Loucy (cell line): ENCODE results near the gene IL18R1.
A peak's percentile ranks its signal among the peaks of the same experiment; 100 is the strongest.

Experiments used
- H2AFZ ChIP-seq: fragments of 200-600 bp; sonication (generic); 2 replicates; pipeline ENCODE4 v1.6.0; 2016; ENCODE audit warnings: antibody characterized with exemption, mild to moderate bottlenecking, low read length, moderate library complexity
- H3F3A ChIP-seq: fragments of 200-600 bp; 2 replicates; pipeline ENCODE4 v1.6.0; 2016; ENCODE audit warnings: antibody characterized with exemption, low read depth, mild to moderate bottlenecking
- H3K27me3 ChIP-seq: fragments of 200-600 bp; sonication (generic); 2 replicates; pipeline ENCODE4 v1.6.1; 2014; ENCODE audit warnings: low read length, mild to moderate bottlenecking; ENCODE audit not compliant: insufficient read depth, poor library complexity, severe bottlenecking
- H3K36me3 ChIP-seq: fragments of 200-600 bp; sonication (generic); 2 replicates; pipeline ENCODE4 v1.6.1; 2016; ENCODE audit warnings: low read length; ENCODE audit not compliant: insufficient read depth
- H3K4me1 ChIP-seq: fragments of 200-600 bp; sonication (generic); 2 replicates; pipeline ENCODE4 v1.5.1; 2014; ENCODE audit warnings: low read length, mild to moderate bottlenecking; ENCODE audit not compliant: insufficient read depth, poor library complexity, severe bottlenecking
- H3K4me2 ChIP-seq: fragments of 200-600 bp; sonication (generic); 2 replicates; pipeline ENCODE4 v1.6.0; 2014; ENCODE audit warnings: antibody characterized with exemption, low read length, low read depth, mild to moderate bottlenecking; ENCODE audit not compliant: poor library complexity, severe bottlenecking
- H3K4me3 ChIP-seq: fragments of 200-600 bp; sonication (generic); 2 replicates; pipeline ENCODE4 v1.5.1; 2014; ENCODE audit warnings: low read length, mild to moderate bottlenecking, mixed read lengths; ENCODE audit not compliant: poor library complexity, severe bottlenecking
- H3K79me2 ChIP-seq: fragments of 200-600 bp; sonication (generic); 2 replicates; pipeline ENCODE4 v1.6.1; 2014; ENCODE audit warnings: low read length; ENCODE audit not compliant: insufficient read depth
- H3K9ac ChIP-seq: fragments of 200-600 bp; sonication (generic); 2 replicates; pipeline ENCODE4 v1.6.0; 2014; ENCODE audit warnings: mild to moderate bottlenecking, low read depth, low read length, moderate library complexity; ENCODE audit not compliant: poor library complexity, severe bottlenecking
- H3K9me2 ChIP-seq: fragments of 200-600 bp; sonication (generic); replicated peaks from 2 replicates; pipeline ENCODE4 v1.6.1; 2016; ENCODE audit warnings: low read depth, low read length, mixed read lengths
- H3K9me3 ChIP-seq: fragments of 200-600 bp; sonication (generic); 2 replicates; pipeline ENCODE4 v1.6.1; 2014; ENCODE audit warnings: mild to moderate bottlenecking, antibody characterized with exemption, low read length, low read depth; ENCODE audit not compliant: insufficient read depth
- H4K20me1 ChIP-seq: fragments of 200-600 bp; sonication (generic); 2 replicates; pipeline ENCODE4 v1.6.0; 2014; ENCODE audit warnings: antibody characterized with exemption, low read length, mild to moderate bottlenecking; ENCODE audit not compliant: insufficient read depth, poor library complexity, severe bottlenecking
- EZH2phosphoT487 ChIP-seq: fragments of 200-600 bp; IDR thresholded peaks from 2 replicates; pipeline ENCODE4 v1.6.1; 2018; ENCODE audit warnings: antibody characterized with exemption, mild to moderate bottlenecking, moderate library complexity, borderline replicate concordance
- TF ChIP-seq, protein P1 (sequence below): fragments of 200-600 bp; sonication (generic); conservative IDR thresholded peaks from 2 replicates; pipeline ENCODE4 v1.5.1; 2014; ENCODE audit warnings: mild to moderate bottlenecking, antibody characterized with exemption, low read length

Gene IL18R1

DNA sequence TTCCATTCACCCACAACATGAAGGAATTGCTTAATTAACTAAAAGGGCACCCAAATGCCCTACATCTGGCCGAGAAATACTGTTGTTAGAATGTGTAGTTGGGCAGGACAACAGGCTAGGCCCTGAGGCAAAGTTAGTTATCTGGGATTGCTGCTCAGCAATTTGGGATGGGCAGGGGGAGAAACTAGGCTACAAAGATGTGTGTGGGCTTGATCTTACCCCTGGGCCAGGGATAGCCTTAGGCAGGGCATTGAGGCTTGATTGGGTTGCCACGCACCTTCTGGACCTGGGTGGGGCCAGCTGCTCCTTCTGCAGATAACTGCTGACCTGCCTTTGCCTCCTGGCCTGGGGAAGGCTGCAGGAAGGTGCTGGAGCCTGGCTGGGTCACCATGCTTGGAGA, 76.8 kb downstream of the IL18R1 start:
- Histone ChIP-seq H3K4me3 (no peak overlapping the region), H3K9me3 (peaks cover 5% of the 10 kb centered on the region; the same call in 1 of the 2 replicates), H3F3A (no peaks in the 10 kb centered on the region), H3K4me2 (peak overlapping the region; percentile 40), H3K9ac (no peak overlapping the region), H3K4me1 (peaks cover 77% of the 10 kb centered on the region), H3K27me3 (no peaks in the 10 kb centered on the region), H2AFZ (no peak overlapping the region), H3K36me3 (peaks cover 23% of the 10 kb centered on the region; the same call in 1 of the 2 replicates), H4K20me1 (peaks cover 4% of the 10 kb centered on the region), H3K9me2 (no peaks in the 10 kb centered on the region), H3K79me2 (peaks cover 82% of the 10 kb centered on the region)
- TF ChIP-seq, protein P1, sequence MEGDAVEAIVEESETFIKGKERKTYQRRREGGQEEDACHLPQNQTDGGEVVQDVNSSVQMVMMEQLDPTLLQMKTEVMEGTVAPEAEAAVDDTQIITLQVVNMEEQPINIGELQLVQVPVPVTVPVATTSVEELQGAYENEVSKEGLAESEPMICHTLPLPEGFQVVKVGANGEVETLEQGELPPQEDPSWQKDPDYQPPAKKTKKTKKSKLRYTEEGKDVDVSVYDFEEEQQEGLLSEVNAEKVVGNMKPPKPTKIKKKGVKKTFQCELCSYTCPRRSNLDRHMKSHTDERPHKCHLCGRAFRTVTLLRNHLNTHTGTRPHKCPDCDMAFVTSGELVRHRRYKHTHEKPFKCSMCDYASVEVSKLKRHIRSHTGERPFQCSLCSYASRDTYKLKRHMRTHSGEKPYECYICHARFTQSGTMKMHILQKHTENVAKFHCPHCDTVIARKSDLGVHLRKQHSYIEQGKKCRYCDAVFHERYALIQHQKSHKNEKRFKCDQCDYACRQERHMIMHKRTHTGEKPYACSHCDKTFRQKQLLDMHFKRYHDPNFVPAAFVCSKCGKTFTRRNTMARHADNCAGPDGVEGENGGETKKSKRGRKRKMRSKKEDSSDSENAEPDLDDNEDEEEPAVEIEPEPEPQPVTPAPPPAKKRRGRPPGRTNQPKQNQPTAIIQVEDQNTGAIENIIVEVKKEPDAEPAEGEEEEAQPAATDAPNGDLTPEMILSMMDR: no peak
- TF ChIP-seq EZH2phosphoT487: no peak

DNA sequence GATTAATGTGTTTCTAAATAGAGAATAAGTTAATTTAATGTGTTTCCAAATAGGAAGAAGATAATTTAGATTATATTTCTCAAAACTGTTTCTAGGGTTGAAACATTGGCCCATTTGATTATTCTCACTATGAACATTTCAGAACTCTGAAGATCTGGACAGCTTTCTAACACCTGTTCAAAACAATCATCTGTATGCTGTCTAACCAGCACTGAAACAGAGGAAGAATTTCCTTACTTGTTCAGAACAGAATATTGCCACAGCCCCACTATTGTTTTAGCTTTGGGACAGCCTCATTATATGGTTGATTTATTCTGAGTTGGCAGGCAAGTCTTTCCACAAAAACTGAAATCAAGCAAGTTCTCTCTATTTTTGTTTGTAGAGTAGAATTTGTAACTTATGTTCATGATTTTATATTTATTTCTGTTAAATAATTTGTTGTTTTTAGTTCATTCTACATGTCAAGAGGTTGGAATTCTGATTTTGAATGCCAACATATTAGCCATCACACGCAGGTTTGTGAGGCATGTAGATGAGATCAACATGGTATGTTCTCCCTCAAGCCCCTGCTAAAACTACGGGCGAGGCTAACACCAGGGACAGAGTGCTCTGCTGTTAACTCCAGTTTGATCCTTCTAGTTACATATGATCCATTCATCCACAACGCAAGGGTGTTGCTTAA, 78.5 kb downstream of the IL18R1 start:
- TF ChIP-seq EZH2phosphoT487: no peak
- TF ChIP-seq, protein P1: no peak

DNA sequence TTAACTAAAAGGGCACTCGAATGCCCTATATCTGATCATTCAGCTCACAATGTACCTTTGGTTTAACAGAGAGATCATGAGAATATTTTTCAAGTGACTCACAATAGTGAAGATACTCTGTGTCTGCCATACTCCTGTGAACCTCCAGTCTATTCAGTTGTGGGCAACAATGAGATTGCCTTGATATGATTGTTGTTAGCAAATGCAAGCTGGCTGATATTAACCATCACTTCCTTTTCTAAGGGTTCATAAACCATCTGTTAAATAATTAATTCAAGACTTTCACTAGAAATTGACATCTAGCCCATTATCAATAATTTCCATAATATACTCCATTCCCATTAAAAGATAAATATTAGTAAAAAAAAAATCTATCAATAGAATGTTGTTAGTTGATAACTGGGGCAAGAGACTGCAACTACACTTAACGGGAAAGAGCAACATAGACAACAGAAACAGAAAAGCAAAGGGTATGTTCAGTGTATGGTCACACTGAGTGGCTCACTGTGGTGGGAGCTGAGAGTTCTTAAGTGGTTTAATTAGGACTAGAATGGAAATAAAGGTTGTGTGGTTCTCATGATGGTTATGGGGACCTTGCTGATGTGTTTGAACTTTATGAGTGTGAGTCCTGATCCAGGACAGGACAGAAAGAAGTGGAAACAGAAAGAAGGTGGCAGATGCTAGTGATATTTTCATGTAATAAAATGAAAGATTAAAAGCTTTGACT, 79.2 kb downstream of the IL18R1 start:
- Histone ChIP-seq H3K4me3 (no peak overlapping the region), H2AFZ (no peak overlapping the region), H3K9ac (peak overlapping the region; percentile 1), H3K9me2 (no peaks in the 10 kb centered on the region), H3K9me3 (no peaks in the 10 kb centered on the region), H3K79me2 (peaks cover 57% of the 10 kb centered on the region), H4K20me1 (no peaks in the 10 kb centered on the region), H3K4me2 (peak overlapping the region; percentile 39), H3K27me3 (no peaks in the 10 kb centered on the region), H3K36me3 (peaks cover 41% of the 10 kb centered on the region; the same call in 1 of the 2 replicates), H3K4me1 (peaks cover 69% of the 10 kb centered on the region), H3F3A (no peaks in the 10 kb centered on the region)
- TF ChIP-seq, protein P1: no peak
- no peak for TF ChIP-seq EZH2phosphoT487

More for the DNA sequence above, 78.5 kb downstream of the IL18R1 start:
- Histone ChIP-seq H3K9me3 (no peaks in the 10 kb centered on the region), H3K27me3 (no peaks in the 10 kb centered on the region), H3K4me3 (no peak overlapping the region), H4K20me1 (peaks cover 4% of the 10 kb centered on the region), H3K9ac (no peak overlapping the region), H3K79me2 (peaks cover 64% of the 10 kb centered on the region), H2AFZ (no peak overlapping the region), H3F3A (no peaks in the 10 kb centered on the region), H3K36me3 (peaks cover 38% of the 10 kb centered on the region; the same call in 1 of the 2 replicates), H3K4me1 (peaks cover 76% of the 10 kb centered on the region), H3K4me2 (peak overlapping the region; percentile 39), H3K9me2 (no peaks in the 10 kb centered on the region)
